ENCODE data around the gene FAM114A1.
A peak's percentile ranks its signal among the peaks of the same experiment; 100 is the strongest.
"Not testable (repeated sequence)": the region's sequence is repeated elsewhere in the genome, so short reads cannot be mapped to it uniquely, and the experiment has no call there.

Gene FAM114A1

DNA sequence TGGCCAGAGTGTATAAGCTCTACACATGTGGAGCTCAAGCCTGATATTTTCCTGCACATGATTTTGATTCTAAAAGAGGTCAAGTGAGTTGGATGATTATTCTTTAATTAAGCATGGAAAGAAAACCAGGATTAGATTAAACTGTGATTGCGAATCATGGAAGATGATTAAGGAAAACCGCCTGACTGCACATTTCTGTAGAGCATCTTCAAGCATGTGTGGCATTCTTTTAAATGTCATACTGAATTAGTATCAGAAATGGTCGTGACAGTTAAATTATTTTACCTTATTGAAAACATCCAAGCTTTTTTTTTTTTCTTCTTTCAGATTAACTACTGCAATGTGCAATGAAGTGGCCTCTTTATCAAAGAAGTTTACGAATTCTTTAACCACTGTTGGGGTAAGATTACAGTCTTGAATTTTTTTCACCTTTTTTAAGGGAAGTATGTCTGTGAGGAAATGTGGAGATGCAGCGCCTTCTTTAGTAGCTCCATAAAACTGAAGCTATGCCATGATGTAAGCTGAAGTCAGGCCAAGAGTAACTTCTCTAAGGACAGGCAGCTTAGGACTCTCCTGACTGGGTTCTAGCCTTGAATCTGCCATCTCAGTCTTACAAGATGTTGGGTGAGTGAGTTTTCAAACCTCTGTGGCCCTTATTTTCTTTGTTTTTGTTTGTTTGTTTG, 67.9 kb downstream of the FAM114A1 start:
- no peak for DNase-seq (ENCODE audit: low spot score)

DNA sequence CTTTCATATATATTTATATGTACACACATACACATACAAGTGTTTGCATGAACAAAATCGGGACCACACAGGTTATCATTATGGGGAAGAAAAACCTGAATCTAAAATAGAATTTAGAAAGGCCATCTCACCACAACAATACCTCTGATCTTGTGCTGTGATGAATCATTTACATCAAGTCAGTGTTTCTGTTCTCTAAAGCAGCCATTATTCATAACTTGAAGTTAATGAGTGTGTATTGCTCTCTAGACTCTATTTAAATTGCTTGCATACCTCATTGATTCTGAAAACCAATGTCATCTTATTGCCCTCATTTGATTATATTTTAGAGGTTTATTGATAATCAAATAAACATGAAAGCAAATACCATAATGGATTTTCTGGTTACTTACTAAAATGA, 71.6 kb downstream of the FAM114A1 start:
- DNase-seq (ENCODE audit: low spot score) = no peak

DNA sequence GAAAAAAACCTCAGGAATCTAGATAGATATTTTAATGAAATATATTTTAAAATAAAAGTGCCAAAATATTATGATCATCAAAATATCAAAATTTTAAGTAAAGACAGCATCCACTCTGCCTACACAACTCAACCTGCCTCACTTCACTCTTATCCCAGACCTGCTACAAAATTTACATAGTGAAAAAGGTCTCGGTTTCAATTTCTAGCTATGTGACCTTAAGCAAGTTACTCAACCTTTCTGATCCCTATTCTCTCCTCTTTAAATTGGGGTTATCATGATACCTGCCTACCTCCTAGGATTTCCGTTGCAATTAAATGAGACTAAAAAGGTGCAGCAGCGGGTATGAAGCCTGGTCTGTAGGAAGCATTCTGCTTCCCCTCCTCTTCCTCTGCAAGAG, 72.9 kb downstream of the FAM114A1 start:
- DNase-seq (ENCODE audit: low spot score) = no peak

DNA sequence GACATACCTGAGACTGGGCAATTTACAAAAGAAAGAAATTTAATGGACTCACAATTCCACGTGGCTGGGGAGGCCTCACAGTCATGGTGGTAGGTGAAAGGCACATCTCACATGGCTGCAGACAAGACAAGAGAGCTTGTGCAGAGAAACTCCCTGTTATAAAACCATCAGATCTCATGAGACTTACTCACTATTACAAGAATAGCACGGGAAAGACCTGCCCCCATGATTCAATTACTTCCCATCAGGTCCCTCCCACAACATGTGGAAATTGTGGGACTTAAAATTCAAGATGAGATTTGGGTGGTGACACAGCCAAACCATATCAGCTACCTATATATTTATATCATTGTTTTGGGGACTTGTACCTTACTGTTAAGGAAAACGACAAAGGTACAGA, 74.3 kb downstream of the FAM114A1 start:
- DNase-seq (ENCODE audit: low spot score) = not testable (repeated sequence)

DNA sequence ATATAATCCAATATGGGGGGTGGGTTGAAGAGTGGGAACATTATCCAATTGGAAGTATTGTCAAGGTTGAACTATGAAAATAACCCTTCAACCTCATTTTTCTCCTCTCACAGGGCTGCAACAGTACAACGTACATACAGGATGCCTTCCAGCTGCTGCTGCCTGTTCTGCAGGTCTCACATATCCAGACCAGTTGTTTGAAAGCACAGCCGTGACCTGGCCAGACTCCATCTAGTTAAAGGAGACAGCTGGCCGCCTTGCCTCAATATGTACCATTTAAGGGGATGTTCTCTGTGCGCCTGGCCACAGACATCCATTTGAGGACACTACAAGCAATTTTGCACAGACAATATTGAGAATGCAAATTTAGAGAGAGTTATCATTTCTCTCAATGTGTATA, 75.7 kb downstream of the FAM114A1 start:
- DNase-seq (ENCODE audit: low spot score) = no peak

DNA sequence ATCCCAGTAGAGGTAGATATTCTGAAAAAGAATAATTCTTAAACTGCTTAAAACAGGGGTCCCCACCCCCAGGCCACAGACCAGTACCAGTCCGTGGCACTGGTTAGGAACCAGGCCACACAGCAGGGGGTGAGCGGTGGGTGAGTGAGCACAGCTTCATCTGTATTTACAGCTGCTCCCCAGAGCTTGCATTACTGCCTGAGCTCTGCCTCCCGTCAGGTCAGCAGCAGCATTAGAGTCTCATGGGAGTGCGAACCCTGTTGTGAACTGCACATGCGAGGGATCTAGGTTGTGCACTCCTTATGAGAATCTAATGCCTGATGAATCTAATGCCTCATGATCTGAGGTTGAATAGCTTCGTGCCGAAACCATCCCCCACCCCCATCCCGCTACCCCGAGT, 76.8 kb downstream of the FAM114A1 start:
- DNase-seq (ENCODE audit: low spot score) = no peak

DNA sequence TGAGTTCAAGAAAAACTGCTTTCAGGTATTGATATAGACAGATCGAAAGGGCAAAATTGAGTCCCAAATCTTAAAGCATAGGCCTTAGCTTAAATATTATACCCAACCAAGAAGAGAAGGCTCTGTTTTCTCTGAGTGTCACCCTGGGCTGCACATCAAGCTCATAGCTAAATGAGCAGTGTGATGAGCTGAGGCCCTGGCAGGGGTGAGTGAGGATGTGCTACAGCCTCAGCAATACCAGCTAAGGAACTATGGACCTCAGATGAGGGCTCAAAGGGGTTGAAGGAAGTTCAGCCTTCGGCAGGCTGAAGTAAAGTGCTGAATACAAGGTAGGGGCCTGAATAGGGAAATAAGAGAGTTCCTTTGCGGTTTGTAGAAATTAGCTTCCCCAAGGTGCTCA, 79.3 kb downstream of the FAM114A1 start:
- peak; percentile 15 for DNase-seq (ENCODE audit: low spot score)

DNA sequence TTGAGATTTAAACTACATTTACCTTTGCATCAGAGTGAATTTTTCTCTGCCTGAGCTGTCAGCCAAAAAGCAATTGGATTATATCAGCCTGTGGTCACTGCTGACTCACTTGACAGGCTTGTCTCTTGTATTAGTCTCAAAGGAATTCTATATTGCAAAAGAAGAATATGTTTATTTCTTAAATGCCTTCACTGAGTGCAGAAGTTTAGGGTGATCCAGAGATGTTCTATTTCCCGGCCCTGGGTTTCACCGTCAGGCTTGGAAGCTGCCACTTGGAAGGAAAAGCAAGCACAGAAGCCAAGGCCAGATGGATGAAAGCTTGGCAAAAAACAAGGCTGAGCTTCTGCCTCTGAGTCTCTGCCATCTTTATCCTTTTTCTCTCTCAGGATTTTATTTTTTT, 80.9 kb downstream of the FAM114A1 start:
- DNase-seq (ENCODE audit: low spot score) = peak; percentile 97

DNA sequence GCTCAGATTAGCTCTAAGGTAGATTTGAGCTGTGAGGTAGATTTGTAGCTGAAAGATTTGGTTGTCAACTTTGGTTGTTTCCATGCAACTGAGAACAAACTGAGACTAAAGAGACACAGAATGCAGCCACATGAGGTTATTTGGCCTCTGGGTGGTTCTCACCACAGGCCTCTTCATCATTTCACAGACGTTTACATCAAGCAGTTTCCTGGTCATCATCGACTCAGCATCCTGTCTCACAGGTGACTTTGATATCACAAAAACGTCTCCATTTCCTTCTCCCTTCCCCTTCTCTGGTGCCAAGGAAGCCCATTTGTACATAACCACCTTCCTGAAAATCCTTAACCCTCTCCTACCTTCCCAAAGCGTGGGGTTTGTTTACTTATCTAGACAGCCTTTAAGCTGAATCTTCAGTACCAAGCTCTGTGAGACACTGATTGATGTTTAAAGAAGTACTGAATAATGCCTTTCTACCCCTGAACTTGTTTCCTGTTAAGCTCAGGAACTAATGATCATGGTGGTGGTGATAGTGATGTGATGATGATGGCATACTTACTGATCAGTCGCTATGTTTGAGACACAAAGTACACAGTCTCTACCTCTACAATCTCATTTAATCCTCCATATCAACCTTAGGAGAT, 81.9 kb downstream of the FAM114A1 start:
- peak; percentile 84 for DNase-seq (ENCODE audit: low spot score)

DNA sequence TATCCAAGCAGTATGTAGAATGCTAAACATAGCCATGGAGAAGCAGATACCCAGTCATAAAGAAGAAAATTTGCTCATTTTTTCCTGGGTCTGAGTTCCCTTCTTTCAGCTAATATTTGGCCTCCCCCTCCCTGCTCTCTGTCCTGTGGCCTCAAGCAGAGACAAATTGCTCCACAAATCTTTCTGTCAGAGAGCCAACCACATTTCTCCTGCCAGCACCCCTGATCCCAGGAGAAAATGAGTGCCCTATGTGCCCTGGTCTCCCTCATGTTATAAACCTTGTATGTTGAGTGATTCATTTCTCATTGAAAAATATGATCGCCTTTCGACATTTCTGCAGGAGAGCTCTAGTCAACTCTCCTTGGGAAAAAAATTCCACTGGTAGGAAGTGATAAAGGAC, 82.6 kb downstream of the FAM114A1 start:
- DNase-seq (ENCODE audit: low spot score) = peak; percentile 40

DNA sequence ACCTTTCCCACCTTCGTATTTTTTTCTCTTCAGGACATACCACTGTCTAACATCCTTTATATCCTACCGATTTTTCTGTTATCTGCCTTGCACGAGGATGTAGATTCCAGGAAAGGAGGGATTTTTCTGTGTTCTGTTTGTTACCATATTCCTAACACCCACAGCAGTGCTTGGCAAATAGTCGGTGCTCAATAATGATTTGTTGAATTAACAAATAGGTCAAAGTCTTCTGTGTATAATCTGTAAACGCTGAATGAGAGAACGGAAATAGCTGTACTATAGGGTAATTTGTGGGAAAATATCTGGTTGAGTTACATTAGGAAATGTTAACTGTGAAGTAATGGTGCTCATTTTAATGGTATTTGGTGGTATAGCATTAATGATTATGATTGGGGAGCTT, 83.1 kb downstream of the FAM114A1 start:
- DNase-seq (ENCODE audit: low spot score) = no peak

DNA sequence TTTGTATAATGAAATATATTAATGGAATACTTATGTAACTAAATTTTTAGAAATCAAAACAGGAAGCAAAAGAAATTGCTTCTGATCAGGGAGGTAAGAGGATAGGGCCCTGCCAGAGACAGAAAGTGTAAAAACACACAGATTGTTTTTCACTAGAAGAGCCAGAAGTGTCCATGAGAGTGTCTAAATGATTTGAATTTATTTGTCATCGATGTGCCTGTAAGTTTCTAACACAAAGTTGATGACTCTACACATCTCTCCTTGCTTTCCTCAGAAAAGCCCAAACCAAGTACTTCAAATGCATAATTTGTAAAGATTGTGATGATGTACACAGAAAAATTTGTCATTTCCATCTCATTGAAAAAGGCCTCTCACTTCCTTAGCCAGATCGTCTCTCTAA, 84.0 kb downstream of the FAM114A1 start:
- no peak for DNase-seq (ENCODE audit: low spot score)

DNA sequence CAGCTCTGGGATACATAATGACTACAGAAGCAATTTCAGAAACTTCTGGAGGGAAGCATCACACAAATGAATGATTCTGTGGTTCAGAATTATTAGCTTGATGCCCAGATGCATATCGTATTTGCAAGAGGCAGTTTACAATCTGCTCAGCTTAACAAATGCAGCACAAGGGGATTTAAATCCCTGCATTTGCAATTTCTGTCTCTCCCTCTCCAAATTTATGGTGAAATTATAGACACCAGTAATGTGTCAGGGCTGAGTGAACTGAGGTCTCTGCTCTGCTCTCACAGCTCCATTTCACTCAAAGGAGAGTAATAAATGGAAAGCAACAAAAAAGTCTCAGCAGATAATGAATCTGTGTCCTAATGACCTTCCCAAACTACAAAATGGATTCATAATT, 84.4 kb downstream of the FAM114A1 start:
- no peak for DNase-seq (ENCODE audit: low spot score)

DNA sequence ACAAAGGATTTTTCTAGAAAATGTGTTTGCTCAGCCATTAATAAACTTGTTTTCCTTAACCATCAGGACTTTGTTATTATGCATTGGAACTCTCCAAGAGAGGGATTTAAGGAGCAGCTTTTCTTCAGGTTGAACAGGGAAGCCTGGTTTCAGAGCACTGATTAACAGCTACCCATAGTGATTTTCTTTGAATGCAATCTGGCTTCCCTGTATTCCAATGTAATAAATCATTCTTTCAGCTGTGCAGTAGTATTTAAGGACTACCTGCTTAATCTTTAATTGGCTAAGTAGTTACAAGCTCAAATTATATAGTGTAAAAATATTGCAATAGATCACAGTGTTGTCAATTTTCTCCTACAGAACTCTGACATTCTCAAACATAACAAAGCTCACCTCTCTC, 87.1 kb downstream of the FAM114A1 start:
- no peak for DNase-seq (ENCODE audit: low spot score)

DNA sequence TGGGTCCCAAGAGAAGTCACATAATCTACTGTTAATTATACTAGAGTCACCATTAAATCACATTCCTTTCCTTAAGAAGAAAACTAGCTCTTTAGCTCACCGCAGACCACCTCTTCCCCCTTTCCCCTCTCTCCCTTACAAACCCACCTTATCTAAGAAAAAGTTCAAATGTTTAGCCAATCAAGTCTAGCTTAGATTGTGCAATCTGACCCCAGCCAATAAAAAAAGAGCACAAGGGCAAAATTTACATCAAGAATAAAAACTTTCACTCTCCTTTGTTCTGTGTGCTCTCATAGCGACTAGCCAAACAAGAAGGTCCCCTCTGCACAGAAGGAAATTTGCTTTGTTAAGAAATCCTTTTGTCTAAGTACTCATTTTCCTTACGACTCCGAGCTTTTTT, 88.4 kb downstream of the FAM114A1 start:
- DNase-seq (ENCODE audit: low spot score) = no peak

DNA sequence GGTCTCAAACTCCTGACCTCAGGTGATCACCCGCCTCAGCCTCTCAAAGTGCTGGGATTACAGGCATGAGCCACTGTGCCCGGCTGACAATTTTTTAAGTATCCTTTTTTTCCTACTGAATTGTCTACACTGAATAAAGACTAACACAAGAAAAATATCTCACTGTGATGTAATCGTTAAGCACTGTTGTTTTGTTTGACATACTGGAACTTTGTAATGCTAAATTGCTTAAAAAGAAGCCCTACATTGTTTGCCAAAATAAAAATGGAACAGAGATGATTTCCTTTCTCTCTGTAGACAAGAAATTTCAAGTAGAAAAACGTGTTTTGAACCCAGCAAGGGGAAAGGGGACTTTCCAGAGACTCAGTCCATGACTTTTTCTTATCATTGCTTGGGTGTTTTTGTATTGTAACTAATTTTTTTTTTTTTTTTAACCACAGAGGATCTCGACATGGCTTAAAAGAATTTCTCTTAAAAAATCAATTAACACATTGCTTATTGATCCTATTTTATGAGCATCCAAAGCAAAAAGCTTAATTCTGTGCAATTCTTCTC, 89.7 kb downstream of the FAM114A1 start:
- DNase-seq (ENCODE audit: low spot score) = no peak

DNA sequence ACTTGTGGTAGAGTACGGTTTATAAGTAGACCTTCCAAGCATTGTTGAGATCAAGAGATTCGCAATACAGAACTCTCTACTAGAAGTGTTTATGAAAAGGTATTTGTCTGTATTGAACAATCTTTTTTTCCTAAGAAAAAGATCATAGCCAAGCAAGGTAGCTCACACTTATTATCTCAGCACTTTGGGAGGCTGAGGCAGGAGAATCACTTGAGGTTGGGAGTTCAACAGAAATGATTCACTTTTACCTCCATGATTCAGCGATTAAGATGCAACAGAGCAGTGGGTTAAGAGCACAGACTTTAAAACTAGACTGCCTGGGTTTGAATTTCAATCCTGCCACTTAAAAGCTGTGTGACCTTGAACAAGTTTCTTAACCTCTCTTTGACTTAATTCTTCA, 90.3 kb downstream of the FAM114A1 start:
- no peak for DNase-seq (ENCODE audit: low spot score)

DNA sequence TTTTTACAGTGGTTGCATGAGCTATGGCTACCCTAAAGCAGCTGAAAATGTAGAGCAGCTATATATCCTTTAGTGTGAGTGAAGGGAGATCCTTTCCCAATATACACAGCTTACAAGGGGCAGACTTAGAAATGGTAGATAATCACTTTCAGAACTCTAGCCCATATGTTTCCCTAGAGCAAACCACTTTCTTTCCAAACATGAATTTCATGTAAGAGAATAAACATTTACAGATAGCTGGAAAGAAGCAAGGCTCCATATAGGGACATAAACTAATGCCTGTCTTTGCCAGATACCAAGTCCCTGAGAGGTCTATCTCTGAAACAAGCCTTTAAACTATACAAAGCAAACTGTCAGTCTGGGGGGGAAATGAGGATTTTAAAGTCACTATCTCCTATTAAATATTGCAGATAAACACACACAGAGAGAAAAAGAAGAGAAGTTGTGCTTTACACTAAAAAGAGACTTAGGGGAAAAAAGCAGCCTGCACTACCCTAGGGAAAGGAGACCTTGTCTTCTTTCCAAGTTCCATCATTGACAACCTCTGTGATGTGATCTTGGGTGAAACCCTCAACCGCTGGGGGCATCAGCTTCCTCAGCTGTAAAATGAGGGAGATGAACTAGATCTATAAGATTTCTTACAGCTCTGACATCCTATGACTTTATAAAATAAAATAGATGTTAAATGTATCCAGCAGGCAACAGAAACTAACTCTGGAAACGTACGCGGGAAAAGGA, 91.0 kb downstream of the FAM114A1 start:
- DNase-seq (ENCODE audit: low spot score) = no peak

DNA sequence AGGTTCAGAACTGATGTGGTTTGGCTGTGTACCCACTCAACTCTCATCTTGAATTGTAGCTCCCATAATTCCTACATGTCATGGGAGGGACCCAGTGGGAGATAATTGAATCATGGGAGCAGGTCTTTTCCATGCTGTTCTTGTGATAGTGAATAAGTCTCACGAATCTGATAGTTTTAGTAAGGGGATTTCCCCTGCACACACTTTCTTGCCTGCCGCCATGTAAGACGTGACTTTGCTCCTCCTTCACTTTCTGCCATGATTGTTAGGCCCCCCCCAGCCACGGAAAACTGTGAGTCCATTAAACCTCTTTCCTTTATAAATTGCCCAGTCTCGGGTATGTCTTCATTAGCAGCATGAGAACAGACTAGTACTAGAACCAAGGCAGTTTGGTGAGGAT, 91.6 kb downstream of the FAM114A1 start:
- not testable (repeated sequence) for DNase-seq (ENCODE audit: low spot score)

DNA sequence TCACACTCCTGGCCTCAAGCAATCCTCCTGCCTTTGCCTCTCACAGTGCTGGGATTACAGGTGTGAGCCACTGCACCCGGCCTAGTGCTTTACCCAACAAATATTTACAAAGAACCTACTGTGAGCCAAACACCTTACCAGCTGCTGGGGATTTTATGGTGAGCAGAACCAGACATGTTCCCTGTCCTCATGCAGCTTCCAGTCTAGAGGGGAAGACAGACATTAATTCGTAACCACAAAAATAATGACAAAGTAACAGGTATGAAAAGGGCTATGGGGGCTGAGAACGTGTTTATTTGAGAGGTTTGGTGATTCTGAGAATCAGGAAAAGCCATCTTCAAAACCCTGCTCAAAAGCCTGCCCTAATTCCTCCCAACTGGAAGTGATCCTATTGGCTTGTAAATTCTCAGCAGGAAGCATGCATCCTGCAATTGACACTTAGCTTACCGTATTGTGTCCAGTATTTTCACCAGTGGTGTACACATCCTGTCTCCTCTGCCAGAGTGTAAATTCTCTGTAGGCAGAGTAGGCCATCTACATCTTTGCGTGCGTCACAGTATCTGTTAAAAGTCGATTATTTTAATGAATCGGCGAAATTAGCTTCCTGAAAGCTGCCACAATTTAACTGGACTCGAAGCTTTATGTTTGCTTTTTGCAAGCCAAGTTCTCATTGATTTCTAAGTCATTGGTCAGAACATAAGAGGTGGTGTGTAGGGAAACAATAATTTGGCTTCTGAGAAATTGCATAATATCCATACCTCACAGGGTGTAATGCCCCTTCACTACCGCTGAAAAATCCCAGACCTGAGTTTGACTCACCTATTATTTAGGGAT, 97.6 kb downstream of the FAM114A1 start:
- DNase-seq (ENCODE audit: low spot score) = no peak

DNA sequence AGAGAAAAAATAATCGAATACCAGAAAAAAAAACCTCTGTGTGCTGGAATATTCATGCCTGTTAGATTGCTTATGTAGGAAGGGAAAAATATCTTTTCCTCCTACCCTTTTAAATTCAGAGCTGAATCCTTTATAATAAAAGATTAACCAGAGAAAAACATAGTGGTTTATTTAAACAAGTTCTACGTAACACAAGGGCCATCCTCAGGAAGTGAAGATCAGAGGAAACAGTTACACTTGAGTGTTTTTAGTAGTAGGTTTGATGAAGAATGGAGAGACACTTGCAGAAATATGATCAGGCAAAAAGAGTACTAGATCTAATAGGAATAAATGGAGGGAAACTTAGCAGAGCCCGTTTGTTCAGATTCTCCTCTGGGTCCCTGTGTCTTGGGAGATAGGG, 98.3 kb downstream of the FAM114A1 start:
- no peak for DNase-seq (ENCODE audit: low spot score)

Measured in cerebellar cortex (tissue), 1 donor.